Smooth muscle cell (in vitro differentiated cells): ENCODE results near the gene CD164L2. TPM values are rescaled to one million over a fixed set of nuclear protein-coding genes. Genes with fewer than 3 reads are reported as not detected.

Source experiments
- DNase-seq: peaks from one replicate; lab custom pipeline; 2025; ENCODE audit not compliant: unreplicated experiment; lab: John Stamatoyannopoulos, UW
- H2AFZ ChIP-seq: fragments of 200-600 bp; sonication (generic); 2 replicates; pipeline ENCODE4 v1.6.0; 2016; ENCODE audit warnings: antibody characterized with exemption, low read depth, mild to moderate bottlenecking
- H3F3A ChIP-seq: fragments of 200-600 bp; sonication (generic); 2 replicates; pipeline ENCODE4 v1.6.0; 2017; ENCODE audit warnings: antibody characterized with exemption, low read depth
- H3K27ac ChIP-seq: fragments of 200-600 bp; sonication (generic); 2 replicates; pipeline ENCODE4 v1.5.1; 2016; ENCODE audit warnings: low read depth, mild to moderate bottlenecking
- H3K27me3 ChIP-seq: fragments of 200-600 bp; sonication (generic); 2 replicates; pipeline ENCODE4 v1.6.1; 2016; ENCODE audit warnings: low read depth, mild to moderate bottlenecking
- H3K36me3 ChIP-seq: fragments of 200-600 bp; sonication (generic); 2 replicates; pipeline ENCODE4 v1.5.1; 2016; ENCODE audit warnings: low read depth
- H3K4me1 ChIP-seq: fragments of 200-600 bp; sonication (generic); 2 replicates; pipeline ENCODE4 v1.5.1; 2016; ENCODE audit warnings: low read depth
- H3K4me2 ChIP-seq: fragments of 200-600 bp; sonication (generic); 2 replicates; pipeline ENCODE4 v1.6.0; 2016; ENCODE audit warnings: mild to moderate bottlenecking
- H3K4me3 ChIP-seq: fragments of 200-600 bp; sonication (generic); 2 replicates; pipeline ENCODE4 v1.5.1; 2016; ENCODE audit warnings: mild to moderate bottlenecking
- H3K79me2 ChIP-seq: fragments of 200-600 bp; sonication (generic); 2 replicates; pipeline ENCODE4 v1.6.0; 2016; ENCODE audit warnings: low read depth, mild to moderate bottlenecking
- H3K9ac ChIP-seq: fragments of 200-600 bp; sonication (generic); 2 replicates; pipeline ENCODE4 v1.6.0; 2016; ENCODE audit warnings: low read depth
- H3K9me3 ChIP-seq: fragments of 200-600 bp; sonication (generic); replicated peaks from 2 replicates; pipeline ENCODE4 v1.5.1; 2016; ENCODE audit warnings: low read depth
- H4K20me1 ChIP-seq: fragments of 200-600 bp; sonication (generic); 2 replicates; pipeline ENCODE4 v1.6.0; 2016; ENCODE audit warnings: low read depth
- CTCF ChIP-seq: fragments of 200-600 bp; sonication (generic); IDR thresholded peaks from 2 replicates; pipeline ENCODE4 v1.5.1; 2017; ENCODE audit warnings: borderline replicate concordance, mild to moderate bottlenecking, antibody characterized with exemption; ENCODE audit not compliant: insufficient read depth, poor library complexity, severe bottlenecking
- WGBS: methylation state at CpG from one replicate; pipeline ENCODE4 v1.1.7; 2016; ENCODE audit warnings: low lambda C conversion rate; 5-methylcytosine and 5-hydroxymethylcytosine counted together
- polyA plus RNA-seq: library from polyadenylated mRNA; unstranded; fragments of >200 nt; fragmentation: Nextera tagmentation; extraction: Ambion mirVana; gene quantifications from 2 replicates; pipeline ENCODE4 v1.2.1, GENCODE V29; 2016
- total RNA-seq: library from RNA; depleted of rRNA; stranded (reverse); fragments of >200 nt; gene quantifications from 2 replicates; pipeline ENCODE4 v1.2.3, GENCODE V29; 2014

CD164L2 gene
- total and polyA plus RNA-seq, 2 experiments from 2014 or later = 0.31 to 0.45 TPM

- TF ChIP-seq CTCF = no peak
- peak overlapping the region; percentile 63 for H3K4me3 ChIP-seq
- peak overlapping the region; percentile 88 for H3K4me2 ChIP-seq
These were observed 17.1 kb downstream of the CD164L2 start for GRCh38 chr1:27366113-27366410.

GRCh38 chr1:27365372-27366112 is 17.6 kb downstream of the CD164L2 start:
- Histone ChIP-seq H3K79me2 (peaks cover 5% of the 10 kb centered on the region), H2AFZ (peak overlapping the region; percentile 68), H3K4me3 (peak overlapping the region; percentile 63), H3K36me3 (no peaks in the 10 kb centered on the region), H3K27ac (peak overlapping the region; percentile 77), H3K9me3 (no peaks in the 10 kb centered on the region), H3K27me3 (no peaks in the 10 kb centered on the region), H3K4me2 (peak overlapping the region; percentile 88), H3F3A (peaks cover 7% of the 10 kb centered on the region), H3K4me1 (peaks cover 20% of the 10 kb centered on the region), H3K9ac (peak overlapping the region; percentile 21), H4K20me1 (peaks cover 5% of the 10 kb centered on the region)
- no peak for TF ChIP-seq CTCF
- peak; percentile 93 for DNase-seq
- 9% methylated on average over 28 of the region's 40 CpGs for WGBS

More at GRCh38 chr1:27366113-27366410, 17.1 kb downstream of the CD164L2 start:
- WGBS = under 1% methylated on average over 28 of the region's 30 CpGs
- Histone ChIP-seq H4K20me1 (peaks cover 5% of the 10 kb centered on the region), H3K9me3 (no peaks in the 10 kb centered on the region), H3F3A (peaks cover 7% of the 10 kb centered on the region), H3K9ac (peak overlapping the region; percentile 21), H3K4me1 (peaks cover 15% of the 10 kb centered on the region), H3K27ac (peak overlapping the region; percentile 77), H3K27me3 (no peaks in the 10 kb centered on the region), H2AFZ (peak overlapping the region; percentile 68), H3K79me2 (peaks cover 5% of the 10 kb centered on the region), H3K36me3 (no peaks in the 10 kb centered on the region)
- peak; percentile 93 for DNase-seq

- Histone ChIP-seq H3K9ac (no peak overlapping the region), H3K27ac (peak overlapping the region; percentile 77), H3K27me3 (no peaks in the 10 kb centered on the region)
These were observed 18.3 kb downstream of the CD164L2 start for GRCh38 chr1:27364696-27365371.

More at GRCh38 chr1:27364696-27365371, 18.3 kb downstream of the CD164L2 start:
- Histone ChIP-seq H3F3A (peaks cover 7% of the 10 kb centered on the region), H4K20me1 (peaks cover 5% of the 10 kb centered on the region), H3K4me2 (peak overlapping the region; percentile 88), H3K4me1 (peaks cover 24% of the 10 kb centered on the region), H3K79me2 (peaks cover 5% of the 10 kb centered on the region), H2AFZ (no peak overlapping the region), H3K9me3 (no peaks in the 10 kb centered on the region), H3K4me3 (peak overlapping the region; percentile 63), H3K36me3 (no peaks in the 10 kb centered on the region)
- no peak for TF ChIP-seq CTCF
- 81% methylated on average over 11 of the region's 11 CpGs for WGBS
- no peak for DNase-seq
